Hematopoietic multipotent progenitor cell (in vitro differentiated cells): ENCODE data around the gene IMMT. TPM values are rescaled to one million over a fixed set of nuclear protein-coding genes. Genes with fewer than 3 reads are reported as not detected.

Experiments
- DNase-seq, 3 donors: peaks; one replicate each; pipeline ENCODE4 v3.0.0-alpha.2; 2011 to 2015; ENCODE audit warnings: low read depth in 2 of 3, low spot score in 2 of 3
- total RNA-seq: library from RNA; depleted of rRNA; stranded (reverse); fragments of >200 nt; gene quantifications from one replicate; pipeline ENCODE4 v1.2.3, GENCODE V29; 2012

Gene IMMT
- total RNA-seq, 1 donor: 36.1 TPM

GRCh38 chr2:86147793-86148192 lies 47.5 kb downstream of the IMMT start:
- no peak for DNase-seq

- DNase-seq: no peak
Measured at GRCh38 chr2:86143926-86144685, 51.2 kb downstream of the IMMT start.

- DNase-seq: no peak
Measured at GRCh38 chr2:86143307-86143706, 52.0 kb downstream of the IMMT start.

DNA sequence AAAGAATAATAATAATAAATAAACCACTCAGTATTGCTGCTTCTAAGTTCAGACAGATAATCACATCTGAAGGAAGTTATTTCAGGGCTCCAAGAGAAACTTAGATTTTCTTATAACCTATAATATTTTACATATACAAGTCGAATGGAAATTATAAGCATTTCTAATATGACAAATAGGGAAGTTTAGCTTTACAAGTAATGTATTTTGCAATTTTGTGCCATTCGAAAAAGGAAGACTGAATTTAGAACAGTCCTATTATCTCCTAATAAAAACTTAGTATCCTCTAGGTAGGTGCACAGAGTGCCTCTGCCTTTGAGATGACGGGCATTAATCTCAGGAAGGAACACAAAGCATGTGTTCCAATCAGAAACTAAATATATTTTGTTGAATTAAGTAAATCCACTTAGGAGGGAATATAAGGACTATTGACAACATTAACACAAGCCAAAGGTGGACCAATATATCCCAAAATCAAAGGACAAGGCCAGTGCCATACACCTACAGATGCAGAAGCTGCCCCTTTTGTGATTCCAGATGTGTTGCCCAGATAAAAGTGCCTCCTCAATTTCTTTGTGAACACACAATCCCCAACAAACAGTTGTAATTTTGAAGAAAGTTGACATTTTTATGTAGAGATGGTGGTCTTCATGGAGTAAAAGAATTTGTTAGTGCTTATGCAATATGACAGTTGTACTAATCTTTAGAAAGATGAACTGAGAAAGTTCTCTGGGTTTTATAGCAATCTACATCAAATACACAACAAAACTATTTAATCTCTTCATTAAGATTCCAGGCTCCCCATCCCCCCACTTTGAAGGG lies 52.6 kb downstream of the IMMT start:
- no peak for DNase-seq

GRCh38 chr2:86140969-86141392 lies 54.3 kb downstream of the IMMT start:
- no peak for DNase-seq

GRCh38 chr2:86139981-86140380 lies 55.3 kb downstream of the IMMT start:
- DNase-seq: no peak

GRCh38 chr2:86138736-86139625 lies 56.3 kb downstream of the IMMT start:
- DNase-seq: no peak

DNA sequence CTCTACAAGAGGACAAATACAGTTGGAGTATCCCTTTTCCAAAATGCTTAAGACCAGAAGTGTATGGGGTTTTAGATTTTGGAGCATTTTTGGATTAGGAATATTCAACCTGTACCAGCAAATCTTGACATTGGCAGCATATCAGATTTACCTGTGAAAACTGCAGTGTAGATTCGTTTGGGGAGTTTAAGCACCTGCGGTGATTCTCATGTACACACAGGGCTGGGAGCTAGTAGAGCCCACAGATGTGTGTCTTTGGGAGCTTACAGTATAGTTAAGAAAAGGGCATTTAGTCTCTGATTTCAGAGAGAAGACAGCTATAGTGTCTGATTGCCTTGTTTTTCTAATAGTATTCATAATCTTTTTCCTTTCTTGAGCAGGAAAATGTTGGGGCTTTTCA lies 59.1 kb downstream of the IMMT start:
- DNase-seq: no peak

GRCh38 chr2:86135653-86136052 lies 59.6 kb downstream of the IMMT start:
- DNase-seq: no peak

GRCh38 chr2:86134709-86135108 lies 60.6 kb downstream of the IMMT start:
- DNase-seq: no peak

GRCh38 chr2:86124683-86125082 lies 70.6 kb downstream of the IMMT start:
- DNase-seq: no peak

- DNase-seq: no peak
Measured at GRCh38 chr2:86123328-86123925, 71.8 kb downstream of the IMMT start.

- DNase-seq: no peak
Measured at GRCh38 chr2:86118130-86118529, 77.1 kb downstream of the IMMT start.

- no peak for DNase-seq
Measured at GRCh38 chr2:86107031-86107430, 88.2 kb downstream of the IMMT start.

GRCh38 chr2:86105969-86106945 lies 89.0 kb downstream of the IMMT start, which contains the start of gene PTCD3:
TSS of gene PTCD3 (plus strand) at chr2:86106235. CDS start at chr2:86106248, 13 bp downstream.
- DNase-seq: peak; percentile 81 to 96 (median 95)

- peak; percentile 84 to 92 (median 91) for DNase-seq
Measured at GRCh38 chr2:86105252-86105968, 89.9 kb downstream of the IMMT start, which contains the start of gene POLR1A. TSS of gene POLR1A (minus strand) at chr2:86105886. CDS start at chr2:86105776, 110 bp downstream.

DNA sequence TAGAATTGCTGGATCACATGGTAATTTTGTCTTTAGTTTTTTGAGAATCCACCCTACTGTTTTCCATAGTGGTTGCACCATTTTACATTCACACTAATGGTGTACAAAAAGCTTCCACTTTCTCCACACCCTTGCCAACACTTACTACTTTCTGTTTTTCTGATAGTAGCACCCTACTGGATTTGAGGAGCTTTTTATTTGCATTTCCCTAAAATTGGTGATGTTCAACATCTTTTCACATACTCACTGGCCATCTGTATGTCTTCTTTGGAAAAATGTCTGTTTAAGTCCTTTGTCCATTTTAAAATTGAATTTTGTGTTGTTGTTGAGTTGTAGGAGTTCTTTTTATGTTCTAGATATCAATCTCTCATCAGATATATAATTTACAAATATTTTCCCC lies 93.1 kb downstream of the IMMT start:
- no peak for DNase-seq

DNA sequence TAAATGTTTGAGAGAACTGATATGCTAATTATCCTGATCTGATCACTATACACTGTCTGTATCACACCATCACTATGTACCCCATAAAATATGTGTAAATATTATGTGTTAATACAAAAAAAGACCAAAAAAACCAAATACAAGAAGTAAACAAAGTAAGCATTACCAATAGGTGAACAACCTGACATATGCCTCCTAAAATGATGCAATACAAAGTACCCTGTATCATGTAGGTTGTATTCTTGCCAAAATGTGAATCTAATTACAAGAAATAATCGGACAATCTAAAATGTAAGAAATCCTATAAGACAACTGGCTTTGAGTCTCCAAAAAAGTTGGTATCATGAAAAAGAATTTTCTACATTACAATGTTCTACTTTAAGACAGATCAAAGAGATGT lies 97.3 kb downstream of the IMMT start:
- no peak for DNase-seq
